OCI-LY7 (cell line): ENCODE data around the gene RSPH1. TPM values are rescaled to one million over a fixed set of nuclear protein-coding genes. Genes with fewer than 3 reads are reported as not detected.

Source experiments
- BruUV-seq: library from RNA; stranded (reverse); fragments of 400-500 nt; replicated peaks from 2 replicates; lab custom pipeline; 2021; lab: Mats Ljungman, UMichigan
- CTCF ChIA-PET: fragments of 300-600 bp; sonication (Branson Sonifier 250); formaldehyde crosslinking; loops from one replicate; lab custom pipeline; 2022; ENCODE audit warnings: antibody characterized with exemption; ENCODE audit not compliant: unreplicated experiment; lab: Charles Lee
- POLR2A ChIA-PET: fragments of 300-600 bp; sonication (Branson Sonifier 250); formaldehyde crosslinking; loops from one replicate; lab custom pipeline; 2022; ENCODE audit warnings: antibody characterized with exemption; lab: Charles Lee
- DNase-seq: peaks from one replicate; pipeline ENCODE4 v3.0.0-alpha.2; 2015; ENCODE audit warnings: low spot score
- H2AFZ ChIP-seq: fragments of 200-600 bp; sonication (generic), shearing (Covaris generic); 2 replicates; pipeline ENCODE4 v1.6.1; 2014; ENCODE audit warnings: mild to moderate bottlenecking, antibody characterized with exemption, low read length, moderate library complexity
- H3K27ac ChIP-seq: fragments of 200-600 bp; sonication (generic); 2 replicates; pipeline ENCODE4 v1.5.1; 2014; ENCODE audit warnings: mixed run types, low read depth, mild to moderate bottlenecking, moderate library complexity, low read length, inconsistent platforms; ENCODE audit not compliant: poor library complexity, severe bottlenecking
- H3K36me3 ChIP-seq: fragments of 200-600 bp; sonication (generic); 2 replicates; pipeline ENCODE4 v1.6.1; 2014; ENCODE audit warnings: mild to moderate bottlenecking, antibody characterized with exemption, low read length, moderate library complexity, mixed read lengths; ENCODE audit not compliant: insufficient read depth
- H3K4me1 ChIP-seq: fragments of 200-600 bp; sonication (generic); 2 replicates; pipeline ENCODE4 v1.5.1; 2014; ENCODE audit warnings: mild to moderate bottlenecking, low read length; ENCODE audit not compliant: insufficient read depth, poor library complexity, severe bottlenecking
- H3K4me2 ChIP-seq: fragments of 200-600 bp; sonication (generic); 2 replicates; pipeline ENCODE4 v1.6.1; 2014; ENCODE audit warnings: mild to moderate bottlenecking, low read length
- H3K4me3 ChIP-seq: fragments of 200-600 bp; sonication (generic); 2 replicates; pipeline ENCODE4 v1.5.1; 2014; ENCODE audit warnings: mild to moderate bottlenecking, low read depth, low read length; ENCODE audit not compliant: poor library complexity, severe bottlenecking
- H3K79me2 ChIP-seq: fragments of 200-600 bp; sonication (generic); 2 replicates; pipeline ENCODE4 v1.6.1; 2016; ENCODE audit warnings: low read depth, mild to moderate bottlenecking, low read length, moderate library complexity, mixed read lengths; ENCODE audit not compliant: insufficient read depth
- H3K9me2 ChIP-seq: fragments of 200-600 bp; sonication (generic); 2 replicates; pipeline ENCODE4 v1.6.1; 2016; ENCODE audit warnings: mild to moderate bottlenecking, low read length, mixed read lengths; ENCODE audit not compliant: insufficient read depth
- H3K9me3 ChIP-seq: fragments of 200-600 bp; sonication (generic); 2 replicates; pipeline ENCODE4 v1.6.1; 2014; ENCODE audit warnings: mild to moderate bottlenecking, mixed run types, low read length, mixed read lengths
- H4K20me1 ChIP-seq: fragments of 200-600 bp; sonication (generic); 2 replicates; pipeline ENCODE4 v1.6.1; 2014; ENCODE audit warnings: mild to moderate bottlenecking, antibody characterized with exemption, low read length, moderate library complexity, mixed read lengths; ENCODE audit not compliant: insufficient read depth
- CTCF ChIP-seq: fragments of 200-600 bp; sonication (generic); conservative IDR thresholded peaks from 2 replicates; pipeline ENCODE4 v1.5.1; 2014; ENCODE audit warnings: mild to moderate bottlenecking, antibody characterized with exemption, low read length, moderate library complexity, mixed read lengths
- EZH2phosphoT487 ChIP-seq: fragments of 200-600 bp; sonication (generic); IDR thresholded peaks from 2 replicates; pipeline ENCODE4 v1.6.1; 2018; ENCODE audit warnings: low read depth, borderline replicate concordance, mild to moderate bottlenecking, mixed run types, antibody characterized with exemption, low read length, moderate library complexity, mixed read lengths
- intact Hi-C: fragments of 100-400 bp; cut with micrococcal nuclease; formaldehyde crosslinking; loops from one replicate; pipeline ENCODE4 v1.10.0; 2022; ENCODE audit not compliant: unreplicated experiment
- total RNA-seq, 2 experiments: library from RNA; depleted of rRNA in 1 of 2; stranded (reverse); fragments of >200 nt in 1 of 2; shearing (Covaris generic) in 1 of 2; gene quantifications; 2 replicates each; pipeline ENCODE4 v1.2.3, GENCODE V29; 2014 to 2022

The RSPH1 gene
- total RNA-seq, 2 experiments from 2014 or later, result 1.9 to 2.5 TPM

- H3K4me1 ChIP-seq, result peaks cover 21% of the 10 kb centered on the region
- no peak for DNase-seq
- H3K27ac ChIP-seq, result no peak overlapping the region
- CTCF ChIA-PET, result interaction anchor here (0.5 kb wide), 1 partner anchor 700 kb away, joined by 7 read pairs; no protein-coding TSS in a partner anchor
- BruUV-seq, result no TSS peak
- TF ChIP-seq CTCF (no peak), EZH2phosphoT487 (no peak)
- H3K79me2 ChIP-seq, result no peaks in the 10 kb centered on the region
- POLR2A ChIA-PET, result no interaction called here
- intact Hi-C loops, result no loop called here
- no peaks in the 10 kb centered on the region; the same call in 1 of the 2 replicates for H3K36me3 ChIP-seq
- H3K9me3 ChIP-seq, result no peaks in the 10 kb centered on the region
- H3K9me2 ChIP-seq, result no peaks in the 10 kb centered on the region
- H3K4me2 ChIP-seq, result no peak overlapping the region
- H4K20me1 ChIP-seq, result no peaks in the 10 kb centered on the region
- H2AFZ ChIP-seq, result no peak overlapping the region
- H3K4me3 ChIP-seq, result no peak overlapping the region
These were observed 6.9 kb downstream of the RSPH1 start for GRCh38 chr21:42489006-42489563.

- no peak for DNase-seq
- Histone ChIP-seq H3K4me1 (peaks cover 11% of the 10 kb centered on the region), H4K20me1 (no peaks in the 10 kb centered on the region), H2AFZ (no peak overlapping the region), H3K4me2 (no peak overlapping the region), H3K9me3 (no peaks in the 10 kb centered on the region), H3K79me2 (no peaks in the 10 kb centered on the region), H3K27ac (no peak overlapping the region), H3K36me3 (no peaks in the 10 kb centered on the region; the same call in 1 of the 2 replicates), H3K4me3 (no peak overlapping the region), H3K9me2 (no peaks in the 10 kb centered on the region)
- TF ChIP-seq EZH2phosphoT487, result no peak
- TF ChIP-seq CTCF, result no peak
- ChIA-PET POLR2A (no interaction called here), CTCF (no interaction called here)
- intact Hi-C loops, result no loop called here
- no TSS peak for BruUV-seq
These were observed 9.5 kb downstream of the RSPH1 start for GRCh38 chr21:42486531-42486930.

DNA sequence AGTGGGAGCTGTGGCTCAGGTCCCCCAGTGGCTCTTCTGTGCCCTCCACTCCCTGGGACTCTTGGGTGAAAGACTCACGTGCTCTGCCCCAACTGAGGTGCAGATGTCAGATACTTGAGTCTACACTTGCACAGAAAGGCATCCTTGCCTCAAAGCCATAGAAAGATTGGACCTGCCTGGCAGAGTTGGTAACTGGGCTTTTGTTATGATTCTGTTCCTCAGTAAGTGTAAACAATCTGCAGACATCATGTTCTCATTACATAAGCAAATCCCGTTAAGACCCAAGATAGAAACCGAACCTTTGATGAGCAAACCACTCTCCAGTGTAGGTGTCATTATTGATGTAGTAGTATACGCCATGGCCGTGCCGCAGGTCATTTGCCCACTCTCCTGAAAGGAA is 10.0 kb downstream of the RSPH1 start:
- Histone ChIP-seq H3K4me1 (peaks cover 11% of the 10 kb centered on the region), H3K9me3 (no peaks in the 10 kb centered on the region), H2AFZ (no peak overlapping the region), H3K27ac (no peak overlapping the region), H3K36me3 (no peaks in the 10 kb centered on the region; the same call in 1 of the 2 replicates), H3K4me2 (no peak overlapping the region), H3K4me3 (no peak overlapping the region), H3K9me2 (no peaks in the 10 kb centered on the region), H4K20me1 (no peaks in the 10 kb centered on the region), H3K79me2 (no peaks in the 10 kb centered on the region)
- BruUV-seq, result no TSS peak
- DNase-seq, result no peak
- CTCF ChIA-PET, result no interaction called here
- intact Hi-C loops, result no loop called here
- POLR2A ChIA-PET, result no interaction called here
- TF ChIP-seq EZH2phosphoT487 (no peak), CTCF (no peak)
